GM18909 (cell line): ENCODE data around the gene RNF146.
"Not testable (repeated sequence)": the region's sequence is repeated elsewhere in the genome, so short reads cannot be mapped to it uniquely, and the experiment has no call there.

Experiments used
- ATAC-seq: cut with Tn5 transposase; IDR thresholded peaks from one replicate; pipeline ENCODE4 v1.9.1; 2021; ENCODE audit warnings: mild to moderate bottlenecking; ENCODE audit not compliant: unreplicated experiment, poor library complexity

Gene RNF146

GRCh38 chr6:127279815-127280214 is 13.2 kb downstream of the RNF146 start:
- no peak for ATAC-seq

GRCh38 chr6:127282184-127282583 is 15.5 kb downstream of the RNF146 start:
- ATAC-seq, result no peak

GRCh38 chr6:127288705-127289104 is 22.0 kb downstream of the RNF146 start:
- ATAC-seq, result no peak

- no peak for ATAC-seq
These were observed 23.3 kb downstream of the RNF146 start for GRCh38 chr6:127289934-127290333.

- ATAC-seq, result peak; percentile 41
These were observed 24.0 kb downstream of the RNF146 start for GRCh38 chr6:127290391-127291265.

GRCh38 chr6:127291495-127291894 is 24.8 kb downstream of the RNF146 start:
- peak; percentile 90 for ATAC-seq

GRCh38 chr6:127297502-127298070 is 30.9 kb downstream of the RNF146 start:
- ATAC-seq, result no peak

- ATAC-seq, result no peak
These were observed 31.8 kb downstream of the RNF146 start for GRCh38 chr6:127298475-127298874.

- no peak for ATAC-seq
These were observed 33.0 kb downstream of the RNF146 start for GRCh38 chr6:127299522-127300240.

- ATAC-seq, result no peak
These were observed 33.7 kb downstream of the RNF146 start for GRCh38 chr6:127300411-127300810.

- ATAC-seq, result no peak
These were observed 34.6 kb downstream of the RNF146 start for GRCh38 chr6:127301199-127301700.

- ATAC-seq, result peak; percentile 85
These were observed 36.3 kb downstream of the RNF146 start for GRCh38 chr6:127302728-127303660.

GRCh38 chr6:127303917-127304316 is 37.3 kb downstream of the RNF146 start:
- no peak for ATAC-seq

GRCh38 chr6:127305741-127306140 is 39.1 kb downstream of the RNF146 start:
- no peak for ATAC-seq

GRCh38 chr6:127317388-127318128 is 50.9 kb downstream of the RNF146 start:
- ATAC-seq, result no peak

- no peak for ATAC-seq
These were observed 53.0 kb downstream of the RNF146 start for GRCh38 chr6:127319686-127320085.

GRCh38 chr6:127328043-127328609 is 61.5 kb downstream of the RNF146 start:
- ATAC-seq, result no peak

GRCh38 chr6:127331256-127331655 is 64.6 kb downstream of the RNF146 start:
- ATAC-seq, result not testable (repeated sequence)
